CD8-positive, alpha-beta memory T cell (primary cell): ENCODE measurements around the gene NBPF1. TPM values are rescaled to one million over a fixed set of nuclear protein-coding genes. Genes with fewer than 3 reads are reported as not detected.
A peak's percentile ranks its signal among the peaks of the same experiment; 100 is the strongest.
"Not testable (repeated sequence)": the region's sequence is repeated elsewhere in the genome, so short reads cannot be mapped to it uniquely, and the experiment has no call there.

ENCODE experiments used
- CTCF ChIA-PET: fragments of 350-600 bp; sonication (Branson Sonifier 250); formaldehyde crosslinking; loops from one replicate; lab custom pipeline; 2021; ENCODE audit warnings: antibody characterized with exemption; lab: Charles Lee
- POLR2A ChIA-PET: fragments of 350-600 bp; sonication (Branson Sonifier 250); formaldehyde crosslinking; loops from one replicate; lab custom pipeline; 2021; ENCODE audit warnings: antibody characterized with exemption; lab: Charles Lee
- DNase-seq, 5 donors: peaks; one replicate each; pipeline versions ENCODE4 v3.0.0 to v3.0.0-alpha.2; 2020 to 2022; ENCODE audit warnings: mixed read lengths in 1 of 5
- H3K27ac ChIP-seq: one replicate; pipeline ENCODE4 v1.7.0; 2013; ENCODE audit warnings: low read depth, mild to moderate bottlenecking, low read length, moderate library complexity
- H3K27me3 ChIP-seq: 2 replicates; pipeline ENCODE4 v1.7.0; 2013; ENCODE audit warnings: low read length, mild to moderate bottlenecking; ENCODE audit not compliant: insufficient read depth, poor library complexity, severe bottlenecking
- H3K36me3 ChIP-seq: 2 replicates; pipeline ENCODE4 v1.7.0; 2013; ENCODE audit warnings: mild to moderate bottlenecking, low read length, moderate library complexity; ENCODE audit not compliant: insufficient read depth
- H3K4me1 ChIP-seq: 2 replicates; pipeline ENCODE4 v1.7.0; 2013; ENCODE audit warnings: mild to moderate bottlenecking, low read length, moderate library complexity; ENCODE audit not compliant: insufficient read depth
- H3K4me3 ChIP-seq: 2 replicates; pipeline ENCODE4 v1.7.0; 2013; ENCODE audit warnings: mild to moderate bottlenecking, low read length
- H3K9me3 ChIP-seq: 2 replicates; pipeline ENCODE4 v1.7.0; 2013; ENCODE audit warnings: mild to moderate bottlenecking, low read length
- H3K27ac Mint-ChIP-seq, 8 donors: one replicate each; pipeline ENCODE4 v1.8.0; 2020 to 2021; ENCODE audit warnings: mixed read lengths in 8 of 8, mild to moderate bottlenecking in 6 of 8, inconsistent platforms in 3 of 8, moderate library complexity in 3 of 8
- H3K27me3 Mint-ChIP-seq, 2 donors: one replicate each; pipeline ENCODE4 v1.8.0; 2020 to 2021; ENCODE audit warnings: mixed read lengths in 2 of 2, mild to moderate bottlenecking in 1 of 2, moderate library complexity in 1 of 2
- H3K36me3 Mint-ChIP-seq, 3 donors: one replicate each; pipeline ENCODE4 v1.8.0; 2020 to 2021; ENCODE audit warnings: mixed read lengths in 3 of 3, inconsistent platforms in 1 of 3, mild to moderate bottlenecking in 1 of 3
- H3K4me1 Mint-ChIP-seq, 3 donors: one replicate each; pipeline ENCODE4 v1.8.0; 2020 to 2021; ENCODE audit warnings: mixed read lengths in 3 of 3, inconsistent platforms in 1 of 3, mild to moderate bottlenecking in 1 of 3
- H3K4me3 Mint-ChIP-seq, 7 donors: one replicate each; pipeline ENCODE4 v1.8.0; 2020 to 2021; ENCODE audit warnings: mixed read lengths in 7 of 7, mild to moderate bottlenecking in 6 of 7, moderate library complexity in 4 of 7, inconsistent platforms in 2 of 7
- H3K9me3 Mint-ChIP-seq, 5 donors: one replicate each; pipeline ENCODE4 v1.8.0; 2020 to 2022; ENCODE audit warnings: mixed read lengths in 5 of 5, mild to moderate bottlenecking in 3 of 5, moderate library complexity in 2 of 5, inconsistent platforms in 1 of 5
- polyA plus RNA-seq: library from polyadenylated mRNA; unstranded; fragments of 300-500 nt; fragmentation: Illumina TruSeq; gene quantifications from one replicate; pipeline ENCODE4 v1.2.3, GENCODE V29; 2021
- total RNA-seq, 2 experiments: library from RNA; stranded (reverse); gene quantifications; one replicate each; pipeline ENCODE4 v1.2.3, GENCODE V29; 2021

The NBPF1 gene
- total and polyA plus RNA-seq, 3 experiments from 2014 or later: 7.6 to 9.7 (median 7.9) TPM

- peak in 1 of 5 donors; percentile 49 for DNase-seq
- H3K4me3 Mint-ChIP-seq, H3K27me3 ChIP-seq, H3K27me3 Mint-ChIP-seq, H3K36me3 Mint-ChIP-seq, H3K9me3 Mint-ChIP-seq, POLR2A ChIA-PET, H3K27ac Mint-ChIP-seq, H3K9me3 ChIP-seq, H3K4me1 ChIP-seq, H3K27ac ChIP-seq, H3K4me3 ChIP-seq, H3K4me1 Mint-ChIP-seq: not testable (repeated sequence)
- peaks cover 33% of the 10 kb centered on the region for H3K36me3 ChIP-seq
- CTCF ChIA-PET: interaction anchor here (1.0 to 2.6 kb wide), 7 partner anchors 9 to 83 kb away, joined by 4 to 15 read pairs (median 7); partner anchors contain the start of gene NBPF1
Measured at GRCh38 chr1:16621681-16622315, 8.4 kb upstream of the NBPF1 start.

- Mint-ChIP-seq H3K9me3 (no peaks in the 10 kb centered on the region), H3K4me3 (no peak overlapping the region), H3K4me1 (peaks cover 0 to 2% (median 0%) of the 10 kb centered on the region in 3 donors), H3K27me3 (no peaks in the 10 kb centered on the region), H3K36me3 (peaks cover 0 to 2% (median 0%) of the 10 kb centered on the region in 3 donors), H3K27ac (no peak overlapping the region)
- CTCF ChIA-PET: interaction anchor here (0.7 to 2.6 kb wide), 13 partner anchors 9 to 339 kb away, joined by 3 to 15 read pairs (median 6); partner anchors contain the start of gene NBPF1
- Histone ChIP-seq H3K9me3 (no peaks in the 10 kb centered on the region), H3K27ac (no peak overlapping the region), H3K36me3 (peaks cover 29% of the 10 kb centered on the region), H3K4me3 (no peak overlapping the region), H3K4me1 (no peaks in the 10 kb centered on the region), H3K27me3 (no peaks in the 10 kb centered on the region)
- POLR2A ChIA-PET: no interaction called here
- DNase-seq: no peak
Measured at GRCh38 chr1:16621300-16621658, 7.9 kb upstream of the NBPF1 start.

GRCh38 chr1:16619803-16620501 lies 6.6 kb upstream of the NBPF1 start:
- H3K4me1 ChIP-seq, H3K4me3 Mint-ChIP-seq, H3K36me3 Mint-ChIP-seq, H3K9me3 ChIP-seq, H3K27ac Mint-ChIP-seq, H3K4me3 ChIP-seq, H3K27ac ChIP-seq, POLR2A ChIA-PET, H3K27me3 Mint-ChIP-seq, H3K4me1 Mint-ChIP-seq, H3K9me3 Mint-ChIP-seq, H3K27me3 ChIP-seq: not testable (repeated sequence)
- CTCF ChIA-PET: interaction anchor here (1.3 to 2.6 kb wide), 3 partner anchors 11 to 328 kb away, joined by 6 to 15 read pairs (median 8); no protein-coding TSS in a partner anchor
- peaks cover 20% of the 10 kb centered on the region for H3K36me3 ChIP-seq
- peak in 1 of 5 donors; percentile 52 for DNase-seq

GRCh38 chr1:16618719-16619118 lies 5.4 kb upstream of the NBPF1 start:
- Histone ChIP-seq H3K4me1 (peaks cover 10% of the 10 kb centered on the region), H3K9me3 (no peaks in the 10 kb centered on the region), H3K4me3 (no peak overlapping the region), H3K36me3 (peaks cover 12% of the 10 kb centered on the region), H3K27ac (no peak overlapping the region), H3K27me3 (no peaks in the 10 kb centered on the region)
- no peaks in the 10 kb centered on the region for H3K27me3 Mint-ChIP-seq
- no peaks in the 10 kb centered on the region for H3K4me1 Mint-ChIP-seq
- no peaks in the 10 kb centered on the region for H3K9me3 Mint-ChIP-seq
- ChIA-PET CTCF (interaction anchor here (0.6 to 1.1 kb wide), 2 partner anchors 15 to 97 kb away, joined by 3 read pairs; no protein-coding TSS in a partner anchor), POLR2A (no interaction called here)
- no peaks in the 10 kb centered on the region for H3K36me3 Mint-ChIP-seq
- peak in 1 of 5 donors; percentile 54 for DNase-seq
- H3K27ac Mint-ChIP-seq: no peak overlapping the region
- H3K4me3 Mint-ChIP-seq: no peak overlapping the region

GRCh38 chr1:16617778-16618580 lies 4.6 kb upstream of the NBPF1 start:
- Mint-ChIP-seq H3K27ac (no peak overlapping the region), H3K36me3 (no peaks in the 10 kb centered on the region), H3K4me1 (no peaks in the 10 kb centered on the region), H3K9me3 (no peaks in the 10 kb centered on the region), H3K4me3 (no peak overlapping the region), H3K27me3 (no peaks in the 10 kb centered on the region)
- no peak overlapping the region for H3K4me3 ChIP-seq
- peaks cover 9% of the 10 kb centered on the region for H3K36me3 ChIP-seq
- ChIA-PET CTCF (interaction anchor here (0.6 to 1.1 kb wide), 2 partner anchors 14 to 98 kb away, joined by 3 read pairs; no protein-coding TSS in a partner anchor), POLR2A (no interaction called here)
- no peaks in the 10 kb centered on the region for H3K27me3 ChIP-seq
- H3K9me3 ChIP-seq: no peaks in the 10 kb centered on the region
- no peak overlapping the region for H3K27ac ChIP-seq
- H3K4me1 ChIP-seq: peaks cover 12% of the 10 kb centered on the region
- peak in 1 of 5 donors; percentile 47 for DNase-seq

- no peaks in the 10 kb centered on the region for H3K9me3 ChIP-seq
- Mint-ChIP-seq H3K4me3 (no peak overlapping the region), H3K27ac (no peak overlapping the region), H3K4me1 (no peaks in the 10 kb centered on the region), H3K36me3 (no peaks in the 10 kb centered on the region), H3K9me3 (no peaks in the 10 kb centered on the region), H3K27me3 (no peaks in the 10 kb centered on the region)
- H3K27ac ChIP-seq: no peak overlapping the region
- H3K4me3 ChIP-seq: no peak overlapping the region
- peaks cover 18% of the 10 kb centered on the region for H3K4me1 ChIP-seq
- POLR2A ChIA-PET: no interaction called here
- H3K27me3 ChIP-seq: no peaks in the 10 kb centered on the region
- CTCF ChIA-PET: interaction anchor here (1.5 kb wide), 1 partner anchor 92 kb away, joined by 4 read pairs; no protein-coding TSS in a partner anchor
- DNase-seq: no peak
- peaks cover 5% of the 10 kb centered on the region for H3K36me3 ChIP-seq
Measured at GRCh38 chr1:16617114-16617631, 3.8 kb upstream of the NBPF1 start.

GRCh38 chr1:16615253-16616252 lies 2.2 kb upstream of the NBPF1 start:
- H3K4me1 Mint-ChIP-seq: no peaks in the 10 kb centered on the region
- no peak overlapping the region for H3K27ac Mint-ChIP-seq
- no peak for DNase-seq
- H3K4me1 ChIP-seq: peaks cover 23% of the 10 kb centered on the region
- H3K4me3 Mint-ChIP-seq: no peak overlapping the region
- H3K9me3 Mint-ChIP-seq: no peaks in the 10 kb centered on the region
- H3K27me3 Mint-ChIP-seq: no peaks in the 10 kb centered on the region
- H3K36me3 ChIP-seq: no peaks in the 10 kb centered on the region
- no peak overlapping the region for H3K4me3 ChIP-seq
- no peak overlapping the region for H3K27ac ChIP-seq
- H3K27me3 ChIP-seq: no peaks in the 10 kb centered on the region
- no peaks in the 10 kb centered on the region for H3K9me3 ChIP-seq
- H3K36me3 Mint-ChIP-seq: no peaks in the 10 kb centered on the region
- POLR2A ChIA-PET: no interaction called here
- CTCF ChIA-PET: interaction anchor here (0.8 to 1.5 kb wide), 2 partner anchors 10 to 94 kb away, joined by 3 to 4 read pairs; no protein-coding TSS in a partner anchor
